Measurements from ENCODE around the gene SPNS2.

SPNS2 gene

DNA sequence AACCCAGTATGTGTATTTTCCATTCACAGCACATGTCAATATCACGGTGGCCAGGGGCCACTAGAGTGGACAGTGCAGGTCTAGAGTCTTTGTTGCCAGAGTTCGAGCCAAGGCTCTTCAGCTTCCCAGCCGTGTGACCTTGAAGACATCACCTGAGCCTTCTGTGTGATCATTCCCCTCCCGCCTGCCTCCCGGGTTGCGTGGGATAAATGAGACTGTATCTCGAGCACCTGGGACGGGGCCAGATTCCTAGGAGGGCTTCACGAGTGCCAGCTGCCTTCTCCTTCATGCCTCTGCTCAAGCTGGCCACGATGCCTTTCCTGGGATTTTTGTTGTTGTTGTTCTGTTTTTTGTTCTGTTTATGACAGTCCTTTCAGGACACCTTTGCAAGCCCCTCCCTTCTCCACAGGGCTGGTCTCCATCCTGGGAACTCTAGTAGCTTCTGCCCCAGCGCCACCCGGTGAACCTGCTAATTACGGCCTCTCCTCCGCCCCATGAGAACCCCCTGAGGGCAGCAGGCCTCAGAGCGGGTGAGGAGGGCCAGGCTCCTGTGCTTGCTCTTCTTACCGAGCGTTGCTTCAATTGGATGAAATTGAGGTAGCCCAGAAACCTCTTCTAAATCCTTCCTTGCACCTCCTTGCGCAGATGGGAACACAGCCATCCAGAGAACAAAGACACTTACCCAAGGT, 3.9 kb downstream of the SPNS2 start:
- Histone ChIP-seq H3K36me3 (no peaks in the 10 kb centered on the region), H3K4me3 (no peak overlapping the region), H3K27me3 (no peaks in the 10 kb centered on the region), H3K4me1 (peaks cover 84% of the 10 kb centered on the region), H4K20me1 (peaks cover 84% of the 10 kb centered on the region), H3K9me3 (no peaks in the 10 kb centered on the region), H3K9ac (no peak overlapping the region), H3K4me2 (peak overlapping the region; percentile 82; the same call in 1 of the 2 replicates), H3K27ac (no peak overlapping the region)
- TF ChIP-seq Cebpa-rat (IDR thresholded peaks at IDR 0.05) = no peak

DNA sequence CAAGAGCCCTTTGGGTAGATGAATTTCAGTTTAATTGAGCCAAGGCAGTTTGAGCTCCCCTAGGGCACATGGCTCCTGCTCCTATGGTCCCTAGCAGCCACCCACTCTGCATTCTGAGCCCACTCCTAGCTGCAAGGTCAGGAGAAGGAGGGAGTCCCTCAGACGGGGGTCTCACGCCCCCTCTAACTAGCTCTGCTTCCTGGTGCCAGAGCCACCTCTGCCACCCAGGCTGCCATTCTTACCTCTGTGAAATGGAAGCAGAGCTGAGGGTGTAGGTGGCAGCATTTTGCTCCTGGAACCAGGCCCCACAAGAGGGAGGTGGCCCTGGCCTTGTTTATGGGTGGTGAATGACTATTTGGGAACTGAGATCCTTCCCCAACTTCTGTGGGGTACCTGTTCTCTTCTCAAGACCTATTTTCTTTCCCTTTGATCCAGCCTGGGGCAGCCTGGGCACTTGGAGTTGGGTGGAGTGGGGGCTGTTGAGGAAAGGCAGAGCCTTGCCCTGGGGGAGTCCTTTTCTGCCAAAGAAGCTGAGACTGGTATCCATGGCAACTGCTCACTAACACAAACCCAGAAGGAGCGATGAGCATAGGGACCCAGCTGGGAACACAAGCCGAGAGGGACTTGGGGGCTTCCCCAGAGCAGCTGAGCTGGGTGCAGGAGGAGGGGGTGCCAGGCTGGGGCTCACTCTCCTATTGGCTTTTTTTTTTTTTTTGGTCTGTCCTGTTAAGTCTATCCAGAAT, 4.8 kb downstream of the SPNS2 start:
- no peak overlapping the region for H3K9ac ChIP-seq
- no peak for TF ChIP-seq Cebpa-rat (IDR thresholded peaks at IDR 0.05)
- H3K4me1 ChIP-seq = peaks cover 83% of the 10 kb centered on the region
- no peaks in the 10 kb centered on the region for H3K9me3 ChIP-seq
- H3K4me3 ChIP-seq = no peak overlapping the region
- H3K36me3 ChIP-seq = no peaks in the 10 kb centered on the region
- H3K27ac ChIP-seq = 0 out of 2 replicates have a peak overlapping the region, but pooled peaks have one; percentile 54
- H4K20me1 ChIP-seq = peaks cover 84% of the 10 kb centered on the region
- peak overlapping the region; percentile 82 for H3K4me2 ChIP-seq
- H3K27me3 ChIP-seq = no peaks in the 10 kb centered on the region

DNA sequence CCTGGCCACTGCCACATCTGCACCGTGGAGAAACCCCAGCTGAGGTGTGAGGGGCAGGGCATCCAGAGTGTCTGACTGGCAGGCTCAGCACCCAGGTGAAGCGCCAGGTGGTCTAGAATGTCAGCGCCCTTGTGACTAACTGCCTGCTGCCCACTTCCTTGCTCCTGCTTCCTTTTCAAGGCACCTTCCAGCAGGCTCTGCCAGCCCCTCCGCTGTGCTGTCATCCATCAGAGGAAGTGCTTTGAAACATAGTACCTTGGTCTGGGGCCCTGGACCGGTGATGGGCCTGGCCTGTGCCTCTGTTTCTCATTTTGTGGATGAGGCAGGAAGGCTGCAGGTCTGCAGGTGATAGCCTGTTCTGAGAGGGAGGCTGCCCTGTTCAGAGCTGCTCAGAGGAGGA, 5.5 kb downstream of the SPNS2 start:
- Histone ChIP-seq H4K20me1 (peaks cover 92% of the 10 kb centered on the region), H3K4me2 (peak overlapping the region; percentile 82), H3K27me3 (no peaks in the 10 kb centered on the region), H3K4me3 (no peak overlapping the region), H3K9ac (no peak overlapping the region), H3K27ac (peak overlapping the region; percentile 54; the same call in 1 of the 2 replicates), H3K9me3 (no peaks in the 10 kb centered on the region), H3K36me3 (no peaks in the 10 kb centered on the region), H3K4me1 (peaks cover 89% of the 10 kb centered on the region)
- TF ChIP-seq Cebpa-rat (IDR thresholded peaks at IDR 0.05) = no peak

GRCh38 chr17:4505187-4505586, 6.5 kb downstream of the SPNS2 start:
- Histone ChIP-seq H3K36me3 (no peaks in the 10 kb centered on the region), H3K4me3 (no peak overlapping the region), H4K20me1 (peaks cover 99% of the 10 kb centered on the region), H3K4me1 (peaks cover 91% of the 10 kb centered on the region), H3K4me2 (peak overlapping the region; percentile 82), H3K9ac (0 out of 2 replicates have a peak overlapping the region, but pooled peaks have one; percentile 23), H3K9me3 (no peaks in the 10 kb centered on the region), H3K27ac (peak overlapping the region; percentile 54), H3K27me3 (no peaks in the 10 kb centered on the region)
- no peak for TF ChIP-seq Cebpa-rat (IDR thresholded peaks at IDR 0.05)

DNA sequence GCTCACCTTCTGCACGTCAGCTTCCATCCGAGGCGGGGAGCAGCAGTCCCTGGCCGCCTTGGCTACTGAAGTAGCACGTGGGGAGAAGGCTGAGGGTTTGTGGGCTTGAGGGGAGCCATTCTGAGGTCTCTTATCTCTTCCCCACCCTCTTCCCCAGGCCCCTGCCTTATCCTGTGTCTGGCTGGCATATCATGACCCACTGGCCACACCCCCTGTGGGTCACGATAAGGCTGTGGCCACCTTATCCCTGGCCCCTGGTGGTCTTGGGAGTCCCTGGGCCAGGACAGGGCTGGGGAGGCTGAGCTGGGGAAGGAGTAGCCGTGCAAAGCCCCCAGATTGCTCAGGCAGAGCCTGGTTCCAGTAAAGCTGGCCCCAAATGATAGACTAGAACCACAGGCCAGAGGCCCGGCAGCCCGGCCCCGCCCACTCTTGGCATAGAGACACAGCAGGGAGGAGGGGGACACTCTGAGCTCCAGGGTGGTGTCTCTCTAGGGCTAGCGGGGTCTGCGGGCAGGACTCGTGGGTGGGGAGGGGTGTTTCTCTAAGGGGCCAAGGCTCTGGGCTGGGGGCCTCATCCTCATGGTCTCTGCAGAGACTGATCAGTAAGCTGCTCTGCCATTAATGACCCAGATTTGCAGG, 7.6 kb downstream of the SPNS2 start:
- peak overlapping the region; percentile 19; the same call in 1 of the 2 replicates for H3K27ac ChIP-seq
- no peak for TF ChIP-seq Cebpa-rat (IDR thresholded peaks at IDR 0.05)
- peaks cover 96% of the 10 kb centered on the region for H4K20me1 ChIP-seq
- H3K9me3 ChIP-seq = no peaks in the 10 kb centered on the region
- peak overlapping the region; percentile 82 for H3K4me2 ChIP-seq
- H3K4me3 ChIP-seq = no peak overlapping the region
- H3K27me3 ChIP-seq = no peaks in the 10 kb centered on the region
- H3K9ac ChIP-seq = no peak overlapping the region
- peaks cover 91% of the 10 kb centered on the region for H3K4me1 ChIP-seq
- H3K36me3 ChIP-seq = no peaks in the 10 kb centered on the region

- no peak overlapping the region for H3K4me2 ChIP-seq
- no peaks in the 10 kb centered on the region for H3K36me3 ChIP-seq
- H3K9ac ChIP-seq = no peak overlapping the region
- no peak overlapping the region for H3K4me3 ChIP-seq
- H4K20me1 ChIP-seq = peaks cover 94% of the 10 kb centered on the region
- no peaks in the 10 kb centered on the region for H3K27me3 ChIP-seq
- H3K27ac ChIP-seq = no peak overlapping the region
- no peaks in the 10 kb centered on the region for H3K9me3 ChIP-seq
- H3K4me1 ChIP-seq = peaks cover 89% of the 10 kb centered on the region
- no peak for TF ChIP-seq Cebpa-rat (IDR thresholded peaks at IDR 0.05)
Observed at GRCh38 chr17:4506892-4507291, 8.2 kb downstream of the SPNS2 start.

- H3K27me3 ChIP-seq = no peaks in the 10 kb centered on the region
- no peak overlapping the region for H3K9ac ChIP-seq
- H3K9me3 ChIP-seq = no peaks in the 10 kb centered on the region
- H3K27ac ChIP-seq = no peak overlapping the region
- H3K4me2 ChIP-seq = no peak overlapping the region
- H3K4me3 ChIP-seq = no peak overlapping the region
- peaks cover 93% of the 10 kb centered on the region for H4K20me1 ChIP-seq
- H3K36me3 ChIP-seq = no peaks in the 10 kb centered on the region
- H3K4me1 ChIP-seq = peaks cover 86% of the 10 kb centered on the region
- TF ChIP-seq Cebpa-rat (IDR thresholded peaks at IDR 0.05) = no peak
Observed at GRCh38 chr17:4507361-4508111, 8.9 kb downstream of the SPNS2 start.

GRCh38 chr17:4508207-4508606, 9.5 kb downstream of the SPNS2 start:
- Histone ChIP-seq H4K20me1 (peaks cover 93% of the 10 kb centered on the region), H3K9me3 (no peaks in the 10 kb centered on the region), H3K36me3 (no peaks in the 10 kb centered on the region), H3K4me1 (peaks cover 79% of the 10 kb centered on the region), H3K4me3 (no peak overlapping the region), H3K27me3 (no peaks in the 10 kb centered on the region), H3K4me2 (peak overlapping the region; percentile 88), H3K9ac (no peak overlapping the region), H3K27ac (peak overlapping the region; percentile 50; the same call in 1 of the 2 replicates)
- TF ChIP-seq Cebpa-rat (IDR thresholded peaks at IDR 0.05) = no peak

GRCh38 chr17:4509401-4509800, 10.7 kb downstream of the SPNS2 start:
- H3K9me3 ChIP-seq = no peaks in the 10 kb centered on the region
- H3K9ac ChIP-seq = peak overlapping the region; percentile 58; the same call in 1 of the 2 replicates
- peaks cover 83% of the 10 kb centered on the region for H4K20me1 ChIP-seq
- TF ChIP-seq Cebpa-rat (IDR thresholded peaks at IDR 0.05) = no peak
- H3K27me3 ChIP-seq = no peaks in the 10 kb centered on the region
- no peaks in the 10 kb centered on the region for H3K36me3 ChIP-seq
- H3K4me2 ChIP-seq = peak overlapping the region; percentile 88
- peak overlapping the region; percentile 15 for H3K4me3 ChIP-seq
- H3K4me1 ChIP-seq = peaks cover 70% of the 10 kb centered on the region
- H3K27ac ChIP-seq = peak overlapping the region; percentile 50

All from BLaER1 (cell line).